Fibroblast of mammary gland (primary cell): ENCODE data around the gene HEATR9.

Experiments used
- DNase-seq: peaks from one replicate; pipeline ENCODE4 v3.0.0-alpha.2; 2010; ENCODE audit warnings: low read depth
- H3K4me3 ChIP-seq: 2 replicates; pipeline ENCODE4 v1.5.1; 2011; ENCODE audit warnings: low read depth, mild to moderate bottlenecking, low read length, moderate library complexity; ENCODE audit not compliant: control insufficient read depth
- TF ChIP-seq, protein P1 (sequence below): conservative IDR thresholded peaks from 2 replicates; pipeline ENCODE4 v1.5.1; 2011; ENCODE audit warnings: low read depth, low read length, inconsistent platforms; ENCODE audit not compliant: control insufficient read depth, insufficient read depth

Gene HEATR9

DNA sequence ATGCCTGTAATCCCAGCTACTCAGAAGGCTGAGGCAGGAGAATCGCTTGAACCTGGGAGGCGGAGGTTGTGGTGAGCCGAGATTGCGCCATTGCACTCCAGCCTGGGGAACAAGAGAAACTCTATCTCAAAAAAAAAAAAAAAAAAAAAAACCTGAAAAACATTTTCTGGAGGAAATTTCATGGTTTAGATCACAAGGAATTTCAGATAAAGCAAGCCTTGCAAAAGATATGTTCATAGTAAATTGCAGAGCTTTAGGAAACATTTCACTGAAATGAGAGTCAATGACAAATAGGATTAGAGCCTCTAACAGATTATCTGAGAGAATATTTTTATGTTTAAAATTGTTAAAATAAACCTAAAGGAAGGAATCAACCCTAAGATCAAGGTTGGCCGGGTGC, 56.2 kb downstream of the HEATR9 start:
- TF ChIP-seq, protein P1, sequence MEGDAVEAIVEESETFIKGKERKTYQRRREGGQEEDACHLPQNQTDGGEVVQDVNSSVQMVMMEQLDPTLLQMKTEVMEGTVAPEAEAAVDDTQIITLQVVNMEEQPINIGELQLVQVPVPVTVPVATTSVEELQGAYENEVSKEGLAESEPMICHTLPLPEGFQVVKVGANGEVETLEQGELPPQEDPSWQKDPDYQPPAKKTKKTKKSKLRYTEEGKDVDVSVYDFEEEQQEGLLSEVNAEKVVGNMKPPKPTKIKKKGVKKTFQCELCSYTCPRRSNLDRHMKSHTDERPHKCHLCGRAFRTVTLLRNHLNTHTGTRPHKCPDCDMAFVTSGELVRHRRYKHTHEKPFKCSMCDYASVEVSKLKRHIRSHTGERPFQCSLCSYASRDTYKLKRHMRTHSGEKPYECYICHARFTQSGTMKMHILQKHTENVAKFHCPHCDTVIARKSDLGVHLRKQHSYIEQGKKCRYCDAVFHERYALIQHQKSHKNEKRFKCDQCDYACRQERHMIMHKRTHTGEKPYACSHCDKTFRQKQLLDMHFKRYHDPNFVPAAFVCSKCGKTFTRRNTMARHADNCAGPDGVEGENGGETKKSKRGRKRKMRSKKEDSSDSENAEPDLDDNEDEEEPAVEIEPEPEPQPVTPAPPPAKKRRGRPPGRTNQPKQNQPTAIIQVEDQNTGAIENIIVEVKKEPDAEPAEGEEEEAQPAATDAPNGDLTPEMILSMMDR: no peak
- H3K4me3 ChIP-seq: no peak overlapping the region
- DNase-seq: no peak

DNA sequence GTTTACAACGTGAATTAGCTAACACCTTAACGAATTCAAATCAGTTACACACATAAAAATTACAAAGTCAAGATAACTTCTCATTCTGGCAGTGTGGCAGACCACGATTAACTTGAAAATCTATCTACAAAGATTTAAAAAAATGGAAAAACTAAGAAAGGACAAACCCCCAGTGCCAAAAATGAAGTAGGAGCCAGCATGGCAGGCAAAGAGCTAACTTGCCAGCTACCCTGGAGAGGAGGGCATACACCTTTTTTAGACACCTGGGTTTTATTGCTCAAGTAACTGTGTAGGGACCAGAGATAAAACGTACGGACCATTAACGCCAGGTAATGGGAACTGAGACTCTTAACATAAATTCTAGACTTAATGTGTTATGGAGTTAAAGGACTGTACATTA, 56.9 kb downstream of the HEATR9 start:
- no peak for DNase-seq
- TF ChIP-seq, protein P1: no peak
- H3K4me3 ChIP-seq: no peak overlapping the region

DNA sequence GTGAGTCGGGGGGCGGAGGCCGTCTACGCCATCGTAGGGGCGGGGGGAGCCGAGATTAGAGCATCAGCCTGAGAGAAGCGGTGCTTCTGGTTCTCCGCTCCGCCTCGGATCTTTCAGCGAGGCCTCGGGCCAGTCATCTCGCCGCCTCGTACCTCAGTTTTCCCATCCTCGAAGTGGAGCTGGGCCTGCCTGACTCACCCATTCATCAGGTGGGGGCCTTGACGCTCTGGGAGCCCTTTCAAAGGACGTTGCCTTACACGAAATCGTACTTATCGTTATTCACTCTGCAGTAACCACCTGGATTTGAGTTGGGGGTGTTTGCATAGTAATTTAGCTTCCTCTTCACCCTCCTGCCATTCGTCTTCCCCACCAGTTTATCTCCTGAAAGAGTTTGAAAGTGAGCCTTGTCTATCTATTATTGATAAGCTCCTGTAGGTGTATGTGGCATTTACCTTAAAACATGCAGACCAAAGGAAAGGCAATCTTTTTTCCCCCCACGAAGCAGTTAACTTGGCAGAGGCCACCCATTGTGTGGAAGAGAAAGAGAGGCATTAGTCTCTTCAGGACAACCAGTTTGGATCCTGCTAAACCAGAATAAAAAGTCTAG, 58.7 kb downstream of the HEATR9 start:
- H3K4me3 ChIP-seq: peak overlapping the region; percentile 94
- TF ChIP-seq, protein P1: no peak
- DNase-seq: peak; percentile 36

DNA sequence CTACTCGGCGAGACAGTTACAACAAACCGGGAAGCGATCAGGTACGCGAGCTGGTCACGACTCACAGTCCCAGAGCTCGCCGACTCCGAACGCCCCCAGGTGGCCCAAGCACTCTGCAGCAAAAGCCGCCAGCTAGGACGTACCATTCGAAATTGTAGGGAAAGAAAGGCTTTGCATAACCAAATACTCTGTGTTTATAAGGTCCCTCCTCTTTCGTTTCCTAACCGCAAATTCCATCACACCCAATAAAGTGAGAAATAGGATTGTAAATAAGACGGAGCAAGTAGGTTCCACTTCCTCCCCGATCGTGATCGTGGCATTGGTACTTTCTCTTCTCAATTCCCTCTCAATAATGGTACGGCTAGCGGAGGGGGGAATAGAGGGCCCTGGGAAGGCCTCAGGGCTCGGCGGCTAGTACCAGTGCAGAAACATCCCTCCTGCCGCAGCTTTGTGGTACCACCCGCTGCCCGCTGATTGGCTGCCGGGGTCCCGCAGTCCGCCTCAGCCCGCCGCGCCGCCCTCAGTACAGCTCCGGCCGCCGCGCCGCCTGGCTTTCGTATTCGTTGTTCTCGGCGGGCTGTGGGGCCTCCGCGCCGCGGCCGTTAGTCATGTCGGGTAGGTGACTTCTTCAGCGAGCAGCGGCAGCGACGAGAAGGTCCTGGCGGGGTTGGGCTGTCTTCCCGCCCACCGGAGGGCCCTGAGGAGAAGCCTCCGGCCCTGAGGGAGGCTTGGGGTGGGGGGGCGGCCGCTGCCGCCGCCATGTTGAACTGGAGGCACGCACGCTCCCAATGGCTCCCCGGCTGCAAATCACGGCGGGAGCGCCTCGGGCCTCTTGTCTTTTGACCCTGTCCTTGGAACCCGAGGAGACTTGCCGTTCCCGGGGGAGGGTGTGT, 59.5 kb downstream of the HEATR9 start, which contains the start of gene TAF15:
Gene TAF15 (plus strand): TSS at position 523 of the 893 bp plus-strand sequence. CDS start 86 bp downstream, at position 609.
- DNase-seq: peak; percentile 97
- TF ChIP-seq, protein P1: peak; percentile 71
- peak within 1 kb of the TSS; percentile 94 for H3K4me3 ChIP-seq

DNA sequence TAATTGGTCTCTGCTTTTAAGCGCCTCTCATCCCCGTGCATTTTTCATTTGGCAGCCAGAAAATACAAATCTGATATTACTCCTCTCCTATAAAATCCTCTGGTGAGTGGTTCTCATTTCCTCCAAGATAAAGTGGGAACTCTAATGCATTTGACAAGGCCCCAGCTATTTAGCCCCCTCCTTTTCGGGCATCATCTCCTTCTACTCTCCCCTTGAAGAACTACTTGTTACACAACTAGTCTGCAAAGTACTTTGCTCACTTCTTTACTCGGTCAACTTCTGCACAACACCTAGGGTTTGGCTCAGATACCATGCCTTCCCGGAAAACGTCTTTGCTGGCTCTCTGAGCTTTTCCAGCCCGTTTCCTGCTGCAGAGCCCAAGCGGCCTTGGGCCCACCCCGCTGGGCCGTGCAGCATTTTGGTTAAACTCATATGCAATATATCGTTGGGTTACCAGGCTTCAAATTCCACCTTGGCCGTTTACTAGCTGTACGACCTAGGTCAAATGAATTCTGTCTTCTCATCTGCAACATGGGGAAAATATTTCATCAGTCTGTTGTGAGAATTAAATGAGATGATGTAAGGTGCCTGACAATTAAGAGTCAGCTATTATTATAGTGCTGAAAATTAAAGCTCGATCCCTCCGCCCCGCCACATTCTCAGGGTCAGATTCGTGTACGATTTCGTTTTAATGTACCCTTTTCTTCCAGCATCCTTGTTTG, 60.3 kb downstream of the HEATR9 start:
- peak overlapping the region; percentile 45 for H3K4me3 ChIP-seq
- DNase-seq: no peak
- TF ChIP-seq, protein P1: no peak

DNA sequence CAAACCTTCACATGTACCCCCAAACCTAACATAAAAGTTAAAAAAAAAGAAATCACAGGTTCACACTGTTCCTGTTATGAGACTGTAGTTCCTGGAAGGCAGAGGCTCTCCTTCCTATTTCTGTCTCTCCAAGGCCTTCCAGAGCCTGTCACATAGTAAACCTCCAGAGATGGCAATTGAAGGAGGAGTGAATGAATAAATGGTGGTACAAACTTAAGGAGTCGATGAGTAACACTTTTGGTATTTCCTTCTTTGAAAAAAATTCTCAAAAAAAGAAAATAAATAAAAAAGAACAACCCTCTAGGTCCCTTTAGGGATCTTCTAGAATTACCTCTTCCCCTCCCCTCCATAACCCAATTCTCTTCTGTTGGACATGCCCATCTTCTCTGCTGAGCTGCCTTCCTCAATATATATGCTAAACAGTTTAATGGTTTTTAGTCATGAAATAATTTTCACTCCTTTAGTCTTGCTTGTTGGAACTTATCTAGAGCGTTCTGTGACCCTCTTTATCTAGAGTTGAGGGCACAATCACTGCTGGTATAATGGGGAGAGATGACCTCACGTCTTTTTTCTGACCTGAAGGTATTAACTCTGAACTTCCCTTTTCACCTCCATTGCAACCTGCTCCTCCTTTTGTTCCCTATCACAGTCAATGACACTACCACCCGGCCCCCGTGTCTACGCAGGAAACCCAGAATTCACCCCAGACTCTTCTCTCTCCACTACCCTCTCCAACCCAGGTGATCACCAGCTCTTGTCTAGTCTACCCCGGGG, 61.1 kb downstream of the HEATR9 start:
- no peak overlapping the region for H3K4me3 ChIP-seq
- TF ChIP-seq, protein P1: no peak
- DNase-seq: peak; percentile 53
